ENCODE results near the gene TPST1.

GRCh38 chr7:66336760-66337159 is 131.6 kb downstream of the TPST1 start:
- TF ChIP-seq CTCF (conservative IDR thresholded peaks at IDR 0.05) (no peak), ZFX (IDR thresholded peaks at IDR 0.05) (no peak)

Data from C4-2B (cell line).